Astrocyte (in vitro differentiated cells and primary cell): ENCODE data around the gene KIF21B. TPM values are rescaled to one million over a fixed set of nuclear protein-coding genes. Genes with fewer than 3 reads are reported as not detected.

Experiments used
- DNase-seq: peaks from one replicate; pipeline ENCODE4 v3.0.0-alpha.2; 2010; ENCODE audit warnings: low read depth
- FAIRE-seq: peaks from 2 replicates; lab custom pipeline; 2011; peaks lifted over from hg19 to GRCh38; lab: Jason Lieb, UNC
- H2AFZ ChIP-seq: 2 replicates; pipeline ENCODE4 v1.6.0; 2012; ENCODE audit warnings: low read depth, low read length, inconsistent platforms
- H3K27ac ChIP-seq: 2 replicates; pipeline ENCODE4 v1.5.1; 2011; ENCODE audit warnings: low read depth, low read length, inconsistent platforms
- H3K27me3 ChIP-seq: 2 replicates; pipeline ENCODE4 v1.6.0; 2011; ENCODE audit warnings: low read length, inconsistent platforms; ENCODE audit not compliant: insufficient read depth
- H3K36me3 ChIP-seq: 2 replicates; pipeline ENCODE4 v1.5.1; 2011; ENCODE audit warnings: low read length, inconsistent platforms; ENCODE audit not compliant: insufficient read depth
- H3K4me1 ChIP-seq: 2 replicates; pipeline ENCODE4 v1.5.1; 2011; ENCODE audit warnings: low read length, inconsistent platforms; ENCODE audit not compliant: insufficient read depth
- H3K4me2 ChIP-seq: 2 replicates; pipeline ENCODE4 v1.6.0; 2012; ENCODE audit warnings: low read length, inconsistent platforms
- H3K4me3 ChIP-seq: 2 replicates; pipeline ENCODE4 v1.5.1; 2011; ENCODE audit warnings: low read depth, mild to moderate bottlenecking, low read length, inconsistent platforms; ENCODE audit not compliant: insufficient read depth
- H3K79me2 ChIP-seq: 2 replicates; pipeline ENCODE4 v1.6.0; 2012; ENCODE audit warnings: mild to moderate bottlenecking, low read length, inconsistent platforms; ENCODE audit not compliant: insufficient read depth
- H3K9ac ChIP-seq: 2 replicates; pipeline ENCODE4 v1.6.0; 2012; ENCODE audit warnings: mild to moderate bottlenecking, low read length, inconsistent platforms
- H3K9me3 ChIP-seq: 2 replicates; pipeline ENCODE4 v1.5.1; 2012; ENCODE audit warnings: low read depth, mild to moderate bottlenecking, low read length, inconsistent platforms; ENCODE audit not compliant: insufficient read depth
- H4K20me1 ChIP-seq: 2 replicates; pipeline ENCODE4 v1.6.0; 2012; ENCODE audit warnings: low read length, inconsistent platforms; ENCODE audit not compliant: insufficient read depth
- H3K27ac Mint-ChIP-seq: one replicate; pipeline ENCODE4 v1.8.0; 2021; ENCODE audit warnings: mild to moderate bottlenecking, mixed read lengths; ENCODE audit not compliant: unreplicated experiment
- H3K27me3 Mint-ChIP-seq: one replicate; pipeline ENCODE4 v1.8.0; 2021; ENCODE audit warnings: low read depth, mixed read lengths; ENCODE audit not compliant: unreplicated experiment
- H3K36me3 Mint-ChIP-seq: one replicate; pipeline ENCODE4 v1.8.0; 2021; ENCODE audit warnings: low read depth, mixed read lengths; ENCODE audit not compliant: unreplicated experiment
- H3K4me1 Mint-ChIP-seq: one replicate; pipeline ENCODE4 v1.8.0; 2021; ENCODE audit warnings: low read depth, mixed read lengths; ENCODE audit not compliant: unreplicated experiment
- H3K4me3 Mint-ChIP-seq: one replicate; pipeline ENCODE4 v1.8.0; 2021; ENCODE audit warnings: mild to moderate bottlenecking, moderate library complexity, mixed read lengths; ENCODE audit not compliant: unreplicated experiment
- H3K9me3 Mint-ChIP-seq: one replicate; pipeline ENCODE4 v1.8.0; 2021; ENCODE audit warnings: mild to moderate bottlenecking, mixed read lengths; ENCODE audit not compliant: unreplicated experiment
- CTCF ChIP-seq: IDR thresholded peaks from 2 replicates; pipeline ENCODE4 v1.5.1; 2011; ENCODE audit warnings: low read depth, mild to moderate bottlenecking, inconsistent platforms, low read length, moderate library complexity; ENCODE audit not compliant: insufficient read depth
- EZH2 ChIP-seq: IDR thresholded peaks from 2 replicates; pipeline ENCODE4 v1.6.1; 2012; ENCODE audit warnings: mild to moderate bottlenecking, low read length, inconsistent platforms; ENCODE audit not compliant: insufficient read depth
- total RNA-seq: library from RNA; stranded (reverse); gene quantifications from 2 replicates; pipeline ENCODE4 v1.2.1, GENCODE V29; 2021

Gene KIF21B
- total RNA-seq, 1 donor from 2014 or later, result 4.7 TPM

- Histone ChIP-seq H3K4me1 (no peaks in the 10 kb centered on the region), H4K20me1 (no peaks in the 10 kb centered on the region), H3K79me2 (no peaks in the 10 kb centered on the region), H3K9me3 (no peaks in the 10 kb centered on the region), H3K9ac (no peak overlapping the region), H3K36me3 (no peaks in the 10 kb centered on the region), H3K4me3 (no peak overlapping the region), H3K27me3 (peaks cover 14% of the 10 kb centered on the region), H2AFZ (no peak overlapping the region), H3K27ac (no peak overlapping the region), H3K4me2 (no peak overlapping the region)
- Mint-ChIP-seq H3K9me3 (no peaks in the 10 kb centered on the region), H3K4me3 (no peak overlapping the region), H3K27ac (no peak overlapping the region), H3K36me3 (no peaks in the 10 kb centered on the region), H3K27me3 (peaks cover 25% of the 10 kb centered on the region), H3K4me1 (no peaks in the 10 kb centered on the region)
- TF ChIP-seq CTCF (no peak), EZH2 (no peak)
- no peak for DNase-seq
- no peak for FAIRE-seq
These were observed 16.4 kb upstream of the KIF21B start for GRCh38 chr1:201039876-201040275.

DNA sequence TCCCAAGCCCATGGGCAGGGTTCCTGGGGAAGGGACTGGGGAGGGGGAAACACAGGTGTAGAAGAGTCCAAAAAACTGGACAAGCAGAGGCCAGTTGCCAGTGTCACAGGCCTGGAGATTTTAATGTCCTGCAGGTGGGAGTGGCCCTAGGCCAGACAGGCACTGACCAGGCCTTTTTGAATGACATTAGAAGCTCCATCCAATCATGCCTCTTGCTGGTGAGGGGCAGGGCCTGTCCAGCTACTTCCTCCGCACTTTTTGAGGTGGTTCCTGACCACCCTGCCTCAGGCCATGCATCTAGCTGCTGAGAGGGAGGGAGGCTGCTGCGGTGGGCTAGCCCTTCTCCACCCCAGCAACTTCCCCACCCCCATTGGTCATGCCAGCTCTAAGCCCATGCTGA is 15.9 kb upstream of the KIF21B start:
- FAIRE-seq (no peak), DNase-seq (no peak)
- H3K4me3 Mint-ChIP-seq, result no peak overlapping the region
- H3K27ac ChIP-seq, result no peak overlapping the region
- H3K36me3 ChIP-seq, result no peaks in the 10 kb centered on the region
- H4K20me1 ChIP-seq, result no peaks in the 10 kb centered on the region
- peaks cover 14% of the 10 kb centered on the region for H3K27me3 ChIP-seq
- H3K9ac ChIP-seq, result no peak overlapping the region
- H2AFZ ChIP-seq, result no peak overlapping the region
- no peak for TF ChIP-seq EZH2
- TF ChIP-seq CTCF, result no peak
- no peaks in the 10 kb centered on the region for H3K9me3 ChIP-seq
- H3K4me1 Mint-ChIP-seq, result no peaks in the 10 kb centered on the region
- H3K36me3 Mint-ChIP-seq, result no peaks in the 10 kb centered on the region
- no peaks in the 10 kb centered on the region for H3K9me3 Mint-ChIP-seq
- H3K27ac Mint-ChIP-seq, result no peak overlapping the region
- H3K27me3 Mint-ChIP-seq, result peaks cover 24% of the 10 kb centered on the region
- no peaks in the 10 kb centered on the region for H3K79me2 ChIP-seq
- no peak overlapping the region for H3K4me3 ChIP-seq
- no peaks in the 10 kb centered on the region for H3K4me1 ChIP-seq
- no peak overlapping the region for H3K4me2 ChIP-seq

- no peaks in the 10 kb centered on the region for H3K9me3 ChIP-seq
- H3K27ac ChIP-seq, result no peak overlapping the region
- H3K4me2 ChIP-seq, result no peak overlapping the region
- H3K79me2 ChIP-seq, result no peaks in the 10 kb centered on the region
- H3K4me1 ChIP-seq, result no peaks in the 10 kb centered on the region
- no peak overlapping the region for H3K9ac ChIP-seq
- DNase-seq, result no peak
- no peak overlapping the region for H3K4me3 Mint-ChIP-seq
- no peaks in the 10 kb centered on the region for H3K4me1 Mint-ChIP-seq
- H2AFZ ChIP-seq, result no peak overlapping the region
- H3K36me3 ChIP-seq, result no peaks in the 10 kb centered on the region
- H3K27ac Mint-ChIP-seq, result no peak overlapping the region
- FAIRE-seq, result no peak
- TF ChIP-seq CTCF (no peak), EZH2 (no peak)
- H4K20me1 ChIP-seq, result no peaks in the 10 kb centered on the region
- H3K9me3 Mint-ChIP-seq, result no peaks in the 10 kb centered on the region
- no peak overlapping the region for H3K4me3 ChIP-seq
- H3K27me3 ChIP-seq, result peaks cover 14% of the 10 kb centered on the region
- H3K27me3 Mint-ChIP-seq, result peaks cover 21% of the 10 kb centered on the region
- no peaks in the 10 kb centered on the region for H3K36me3 Mint-ChIP-seq
These were observed 14.8 kb upstream of the KIF21B start for GRCh38 chr1:201038186-201038876.
